Activated naive CD4-positive, alpha-beta T cell (primary cell): ENCODE measurements around the gene HTR2B.
"Not testable (repeated sequence)": the region's sequence is repeated elsewhere in the genome, so short reads cannot be mapped to it uniquely, and the experiment has no call there.

ENCODE experiments used
- DNase-seq, 4 experiments: peaks; one replicate each; lab custom pipeline; 2025; lab: John Stamatoyannopoulos, UW

The HTR2B gene

DNA sequence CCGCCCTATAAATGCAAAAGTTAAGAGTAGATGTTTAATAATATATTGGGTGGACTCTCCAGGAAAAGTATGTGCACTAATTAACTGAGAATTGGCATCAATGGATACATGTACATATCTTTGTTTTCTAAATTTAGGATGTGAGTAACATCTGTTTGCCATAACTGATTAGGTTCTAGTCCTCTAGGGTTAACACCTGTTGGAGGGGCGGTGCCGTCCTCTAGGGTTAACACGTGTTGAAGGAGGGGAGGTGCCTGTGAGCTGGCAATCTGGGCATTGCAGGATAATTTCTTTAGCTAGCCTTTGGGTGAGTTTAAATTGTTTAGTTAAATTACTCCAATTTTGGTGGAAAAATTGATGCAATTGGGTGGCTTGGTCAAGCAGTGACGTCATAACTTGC is 30.9 kb downstream of the HTR2B start:
- DNase-seq: no peak

DNA sequence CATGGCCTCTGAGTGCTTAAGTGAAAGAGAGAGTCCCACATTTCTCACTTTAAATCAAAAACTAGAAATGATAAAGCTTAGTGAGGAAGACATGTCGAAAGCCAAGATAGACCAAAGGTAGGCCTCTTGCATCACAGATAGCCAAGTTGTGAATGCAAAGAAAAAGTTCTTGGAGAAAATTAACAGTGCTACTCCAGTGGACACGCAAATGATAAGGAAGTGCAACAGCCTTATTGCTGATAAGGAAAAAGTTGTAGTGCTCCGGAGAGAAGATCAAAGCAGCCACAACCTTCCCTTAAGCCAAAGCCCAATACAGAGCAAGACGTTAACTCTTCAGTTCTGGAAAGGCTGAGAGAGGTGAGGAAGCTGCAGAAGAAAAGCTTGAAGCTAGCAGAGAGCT is 36.1 kb downstream of the HTR2B start:
- no peak for DNase-seq

DNA sequence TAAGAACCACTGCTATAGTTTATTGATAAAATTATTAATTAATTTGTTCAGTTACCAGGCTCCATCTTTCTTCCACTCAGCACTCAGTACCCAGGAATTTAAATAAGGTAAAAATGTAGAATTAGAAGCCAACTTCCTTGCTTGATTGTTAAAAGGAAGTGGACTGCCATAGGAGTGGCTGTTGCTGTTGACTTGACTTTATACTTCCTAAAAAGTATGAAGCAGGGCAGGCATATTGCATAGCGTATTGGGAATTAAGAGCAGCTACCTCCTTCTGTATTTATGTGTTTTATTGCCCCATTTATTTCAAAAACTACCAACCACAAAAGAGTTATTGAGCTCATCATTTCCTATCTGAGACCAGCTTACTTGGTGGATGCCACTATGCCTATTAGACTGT is 40.3 kb downstream of the HTR2B start:
- no peak for DNase-seq

DNA sequence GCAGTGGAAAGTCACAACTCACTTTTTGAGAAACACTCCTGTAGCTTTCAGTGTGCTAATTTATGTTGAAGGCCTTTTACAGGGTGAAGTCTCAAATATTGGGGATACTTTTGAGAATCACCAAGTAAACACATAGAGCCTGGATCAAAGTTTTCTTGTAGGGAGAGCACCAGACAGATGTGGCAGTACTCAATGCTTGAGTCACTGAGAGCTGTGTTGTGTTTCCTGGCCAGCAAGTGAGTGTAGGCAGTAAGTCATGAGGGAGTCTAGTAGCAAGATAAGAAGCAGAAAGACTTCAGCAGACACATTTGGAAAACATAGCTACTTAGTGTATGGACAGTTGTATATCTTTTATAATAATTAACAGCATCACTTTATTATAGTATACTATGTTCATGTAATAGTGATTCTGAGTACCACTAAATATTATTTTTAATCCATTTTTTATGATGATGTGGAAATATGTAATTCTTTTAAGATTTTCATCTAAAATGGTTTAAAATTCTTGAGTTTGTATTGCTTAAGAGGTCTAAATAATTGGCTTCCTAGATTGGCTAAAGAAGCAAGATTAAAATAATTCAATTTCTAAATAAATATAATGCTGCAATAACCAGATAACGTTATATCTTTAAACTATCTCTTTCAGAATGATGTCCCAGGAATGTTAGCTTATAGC is 55.3 kb downstream of the HTR2B start:
- no peak for DNase-seq

DNA sequence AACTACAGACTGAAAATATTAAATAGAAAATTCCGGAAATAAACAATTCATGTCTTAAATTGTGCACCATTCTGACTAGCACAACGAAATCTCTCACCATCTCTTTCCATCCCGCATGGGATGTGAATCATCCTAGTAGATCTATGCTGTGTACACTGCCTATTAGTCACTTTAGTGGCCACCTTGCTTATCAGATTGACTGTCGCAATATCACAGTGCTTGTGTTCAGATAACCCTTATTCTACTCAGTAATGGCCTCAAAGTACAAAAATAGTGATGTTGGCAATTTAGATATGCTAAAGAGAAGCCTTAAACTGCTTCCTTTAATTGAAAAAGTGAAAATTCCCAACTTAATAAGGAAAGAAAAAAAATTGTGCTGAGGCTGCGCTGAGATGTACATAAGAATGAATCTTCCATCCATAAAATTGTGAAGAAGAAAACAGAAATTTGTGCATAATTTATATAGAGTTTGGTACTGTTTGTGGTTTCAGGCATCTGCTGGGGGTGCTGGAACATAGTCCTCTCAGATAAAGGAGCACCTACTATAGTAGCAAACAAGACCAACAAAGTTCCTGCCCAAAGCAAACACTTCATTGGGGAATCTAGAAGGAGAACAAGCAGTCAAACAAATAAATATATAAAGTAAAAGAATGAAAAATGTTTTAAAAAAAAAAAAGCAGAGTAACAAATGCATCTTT is 56.2 kb downstream of the HTR2B start:
- DNase-seq: no peak

DNA sequence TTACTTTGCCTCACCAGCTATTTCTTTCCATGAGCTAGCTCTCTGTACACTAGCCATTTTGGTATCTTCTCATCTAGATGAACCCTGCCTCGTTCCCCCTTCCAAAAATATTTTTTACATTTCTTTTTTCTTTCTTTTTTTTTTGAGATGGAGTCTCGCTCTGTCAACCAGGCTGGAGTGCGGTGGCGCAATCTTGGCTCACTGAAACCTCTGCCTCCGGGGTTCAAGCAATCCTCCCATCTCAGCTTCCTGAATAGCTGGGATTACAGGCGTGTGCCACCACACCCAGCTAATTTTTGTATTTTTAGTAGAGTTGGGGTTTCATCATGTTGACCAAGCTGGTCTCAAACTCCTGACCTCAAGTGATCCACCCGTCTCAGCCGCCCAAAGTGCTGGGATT is 57.3 kb downstream of the HTR2B start:
- not testable (repeated sequence) for DNase-seq

DNA sequence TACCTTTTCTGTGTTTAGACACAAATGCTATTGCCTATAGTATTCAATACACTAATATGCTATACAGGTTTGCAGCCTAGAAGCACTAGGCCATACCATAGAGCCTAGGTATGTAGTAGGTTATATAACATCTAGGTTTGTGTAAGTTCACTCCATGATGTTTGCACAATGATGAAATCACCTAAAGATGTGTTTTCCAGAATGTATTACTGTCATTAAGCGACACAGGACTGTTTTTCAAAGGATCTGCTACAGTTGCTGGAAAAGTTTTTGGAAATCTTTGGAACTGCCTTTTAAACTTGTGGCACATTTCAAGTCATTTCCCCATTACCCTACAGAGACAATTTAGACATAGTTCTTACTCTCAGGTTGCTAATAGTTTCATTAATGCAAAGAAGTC is 58.9 kb downstream of the HTR2B start:
- DNase-seq: no peak

DNA sequence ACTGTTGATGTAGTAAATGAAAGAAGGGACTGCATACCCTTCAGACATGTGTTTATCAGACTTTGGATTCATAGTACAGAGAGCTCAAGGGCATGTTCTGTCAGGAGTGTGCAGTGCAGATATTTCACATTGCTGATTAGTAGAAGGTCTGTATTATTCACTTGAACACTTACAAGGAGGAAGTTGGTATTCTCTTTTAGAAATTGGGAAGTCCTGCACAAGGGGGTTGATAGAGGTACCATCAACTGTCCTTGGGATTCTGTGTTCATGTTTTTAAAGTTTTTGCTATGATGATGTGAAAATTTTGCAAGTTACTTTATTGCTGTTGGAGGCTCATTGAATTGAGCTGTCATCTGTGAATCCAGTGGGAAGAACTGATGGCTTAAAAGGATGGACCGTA is 61.5 kb downstream of the HTR2B start:
- no peak for DNase-seq

DNA sequence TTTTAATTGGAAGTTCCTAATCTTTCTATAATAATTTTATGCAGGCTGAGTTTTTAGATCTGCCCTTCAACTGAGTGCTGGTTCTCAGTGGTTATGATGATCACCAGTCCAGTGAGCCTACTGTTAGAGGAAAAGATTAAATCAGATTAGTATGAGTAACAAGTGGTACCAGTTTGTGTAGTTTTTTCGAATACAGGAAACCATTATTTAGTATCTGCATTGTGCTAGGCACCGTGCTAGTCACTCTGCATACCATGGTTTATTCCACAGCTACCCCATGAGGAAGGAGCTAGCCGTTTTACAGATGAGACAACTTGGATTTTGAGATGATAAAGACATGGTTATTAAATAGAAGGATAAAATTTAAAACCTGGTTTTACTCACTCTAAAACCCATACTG is 62.1 kb downstream of the HTR2B start:
- DNase-seq: no peak

DNA sequence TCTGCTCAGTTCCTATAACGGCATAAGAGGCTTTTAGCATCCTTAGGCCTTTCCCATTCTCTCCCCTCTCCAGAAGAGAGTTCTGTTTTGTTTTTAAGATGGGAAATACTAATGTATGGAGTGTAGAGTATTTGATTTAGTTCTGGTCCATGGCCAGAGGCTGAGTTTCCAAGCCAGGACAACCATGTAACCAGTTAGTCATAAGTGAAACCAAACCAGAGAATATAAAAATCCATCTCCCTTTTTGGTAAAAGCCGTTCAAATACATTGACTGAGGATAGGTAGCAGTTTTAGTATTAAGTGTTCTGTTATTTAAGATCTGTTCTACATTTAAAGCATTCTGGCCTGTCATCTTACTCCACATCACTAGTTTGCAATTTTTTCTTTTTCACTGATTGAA is 65.1 kb downstream of the HTR2B start:
- DNase-seq: no peak

DNA sequence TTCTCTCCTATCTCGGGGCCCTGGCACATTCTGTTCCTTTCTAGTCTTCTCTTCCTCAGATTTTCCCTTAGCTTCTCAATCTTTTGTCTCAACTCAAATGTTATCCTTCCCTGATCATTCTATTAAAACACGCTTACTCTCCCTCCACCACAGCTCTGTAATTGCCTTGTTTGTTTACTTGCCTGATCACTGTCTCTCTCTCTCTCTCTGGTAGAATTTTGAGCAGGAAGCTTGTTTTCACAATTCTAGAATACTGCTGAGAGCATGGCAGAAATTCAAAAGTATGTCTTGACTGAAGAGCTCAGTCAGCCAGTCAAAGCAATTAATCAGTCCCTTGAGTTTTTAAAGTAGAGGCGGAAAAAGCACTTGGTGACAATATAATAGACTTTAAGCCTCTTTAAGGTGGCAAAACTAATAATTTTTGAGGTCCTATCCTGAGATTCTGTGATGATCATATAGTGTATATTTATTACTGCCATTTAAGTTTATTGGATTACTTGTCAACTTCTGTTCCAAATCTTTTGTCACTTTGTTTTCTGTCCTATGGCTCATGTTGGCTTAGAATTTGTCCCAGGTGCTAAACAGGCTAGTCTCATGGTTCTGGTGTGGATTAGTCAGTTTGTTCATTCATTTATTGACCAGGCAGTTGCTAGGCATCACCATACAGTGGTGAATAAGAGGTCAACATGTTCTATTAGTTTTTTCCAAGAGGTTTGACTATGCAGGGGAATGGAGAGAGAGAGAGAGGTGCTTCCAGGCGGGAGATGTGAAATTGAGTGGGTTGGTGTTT is 65.9 kb downstream of the HTR2B start:
- no peak for DNase-seq
